ENCODE measurements around the gene HOXC11.
A peak's percentile ranks its signal among the peaks of the same experiment; 100 is the strongest.

HOXC11 gene

DNA sequence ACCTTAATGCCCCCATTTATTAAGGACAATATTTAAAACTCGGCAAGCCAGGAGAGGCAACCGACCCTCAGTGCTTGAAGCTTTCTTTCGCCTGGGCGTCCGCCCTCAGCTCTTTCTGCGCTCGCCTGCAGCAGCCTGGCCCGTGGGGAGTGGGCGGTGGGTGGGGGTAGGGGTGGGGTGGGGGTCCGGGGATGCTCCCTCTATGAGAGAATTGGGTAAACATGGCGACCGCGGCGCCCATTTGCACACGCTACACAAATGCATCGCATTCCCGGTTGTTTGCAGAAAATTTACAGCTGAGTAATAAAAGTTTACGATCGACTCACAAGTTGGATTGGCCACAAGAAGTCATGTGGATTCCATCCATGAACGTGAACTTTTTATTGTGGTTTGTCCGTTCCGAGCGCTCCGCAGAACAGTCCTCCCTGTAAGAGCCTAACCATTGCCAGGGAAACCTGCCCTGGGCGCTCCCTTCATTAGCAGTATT, 43.6 kb downstream of the HOXC11 start:
- H3K4me3 ChIP-seq (ENCODE audit: low read depth, low read length): peak overlapping the region; percentile 83

DNA sequence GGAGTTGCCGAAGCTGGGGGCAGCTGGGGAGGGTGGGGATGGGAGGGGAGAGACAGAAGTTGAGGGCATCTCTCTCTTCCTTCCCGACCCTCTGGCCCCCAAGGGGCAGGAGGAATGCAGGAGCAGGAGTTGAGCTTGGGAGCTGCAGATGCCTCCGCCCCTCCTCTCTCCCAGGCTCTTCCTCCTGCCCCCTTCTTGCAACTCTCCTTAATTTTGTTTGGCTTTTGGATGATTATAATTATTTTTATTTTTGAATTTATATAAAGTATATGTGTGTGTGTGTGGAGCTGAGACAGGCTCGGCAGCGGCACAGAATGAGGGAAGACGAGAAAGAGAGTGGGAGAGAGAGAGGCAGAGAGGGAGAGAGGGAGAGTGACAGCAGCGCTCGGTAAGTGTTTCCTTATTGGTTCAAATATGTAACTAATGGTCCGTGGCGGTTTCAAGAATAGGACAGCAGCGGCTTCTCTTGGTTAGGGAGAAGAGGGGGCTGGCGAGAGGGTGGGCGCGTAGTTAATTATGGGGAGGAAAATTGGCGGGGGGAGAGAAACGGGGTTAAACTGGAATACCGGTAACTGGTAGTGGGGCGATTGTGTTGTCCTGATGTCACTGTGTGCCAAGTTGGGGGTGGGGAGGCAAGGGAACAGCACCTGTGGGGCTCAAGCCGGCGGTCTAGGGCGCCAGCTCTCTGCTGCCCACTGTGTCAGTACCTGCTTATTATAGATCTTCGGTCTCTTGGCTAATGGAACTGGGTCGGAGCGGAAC, 44.3 kb downstream of the HOXC11 start:
- peak overlapping the region; percentile 83 for H3K4me3 ChIP-seq (ENCODE audit: low read depth, low read length)
- TF ChIP-seq MYC (IDR thresholded peaks at IDR 0.05; ENCODE audit: low read depth, low read length): no peak; the same call in 1 of the 2 replicates
- TF ChIP-seq, protein P1, sequence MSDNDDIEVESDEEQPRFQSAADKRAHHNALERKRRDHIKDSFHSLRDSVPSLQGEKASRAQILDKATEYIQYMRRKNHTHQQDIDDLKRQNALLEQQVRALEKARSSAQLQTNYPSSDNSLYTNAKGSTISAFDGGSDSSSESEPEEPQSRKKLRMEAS (IDR thresholded peaks at IDR 0.05; ENCODE audit: low read depth, low read length): no peak
- no peak for TF ChIP-seq POLR2A (IDR thresholded peaks at IDR 0.05; ENCODE audit: extremely low read depth, insufficient read length)
- TF ChIP-seq CTCF (IDR thresholded peaks at IDR 0.05; ENCODE audit: low read depth, low read length): no peak
- peak; percentile 68 for DNase-seq (ENCODE audit: low read depth)

More for the DNA sequence above, 43.6 kb downstream of the HOXC11 start:
- peak; percentile 44 for DNase-seq (ENCODE audit: low read depth)
- TF ChIP-seq MYC (IDR thresholded peaks at IDR 0.05; ENCODE audit: low read depth, low read length) (no peak), CTCF (IDR thresholded peaks at IDR 0.05; ENCODE audit: low read depth, low read length) (no peak), POLR2A (IDR thresholded peaks at IDR 0.05; ENCODE audit: extremely low read depth, insufficient read length) (no peak)
- TF ChIP-seq, protein P1 (IDR thresholded peaks at IDR 0.05; ENCODE audit: low read depth, low read length): no peak

GRCh38 chr12:54017878-54018467, 45.0 kb downstream of the HOXC11 start:
- H3K4me3 ChIP-seq (ENCODE audit: low read depth, low read length): peak overlapping the region; percentile 83
- peak; percentile 96 for DNase-seq (ENCODE audit: low read depth)
- TF ChIP-seq, protein P1 (IDR thresholded peaks at IDR 0.05; ENCODE audit: low read depth, low read length): no peak
- TF ChIP-seq POLR2A (IDR thresholded peaks at IDR 0.05; ENCODE audit: extremely low read depth, insufficient read length): peak; percentile 60

DNA sequence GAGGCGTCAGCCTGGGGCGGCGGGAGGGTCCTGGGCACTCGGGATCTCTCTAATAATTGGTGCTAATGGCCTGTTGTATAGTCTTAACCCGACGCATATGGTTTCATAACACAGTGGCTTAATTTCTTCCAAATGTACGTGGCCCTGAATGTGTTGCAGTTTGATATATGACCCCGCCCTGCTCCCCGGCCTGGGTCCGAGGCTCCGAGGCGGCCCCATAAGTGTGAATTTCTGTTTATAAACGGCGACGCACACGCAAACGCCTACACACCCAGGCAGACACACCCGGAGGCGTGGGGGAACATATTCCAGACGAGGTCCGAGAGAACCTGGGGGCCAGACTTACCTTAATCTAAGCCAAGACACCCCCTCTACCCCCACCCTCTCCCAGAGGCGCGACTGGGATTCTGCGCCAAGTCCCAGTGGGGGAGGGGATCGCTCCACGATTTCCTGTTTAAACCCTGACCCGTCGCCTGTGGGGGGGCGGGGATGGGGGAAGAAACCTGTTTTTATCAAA, 45.6 kb downstream of the HOXC11 start:
- peak overlapping the region; percentile 83 for H3K4me3 ChIP-seq (ENCODE audit: low read depth, low read length)
- no peak for DNase-seq (ENCODE audit: low read depth)
- TF ChIP-seq MYC (IDR thresholded peaks at IDR 0.05; ENCODE audit: low read depth, low read length): no peak
- TF ChIP-seq, protein P1 (IDR thresholded peaks at IDR 0.05; ENCODE audit: low read depth, low read length): no peak
- no peak for TF ChIP-seq CTCF (IDR thresholded peaks at IDR 0.05; ENCODE audit: low read depth, low read length)
- TF ChIP-seq POLR2A (IDR thresholded peaks at IDR 0.05; ENCODE audit: extremely low read depth, insufficient read length): no peak

GRCh38 chr12:54019091-54019811, 46.3 kb downstream of the HOXC11 start:
- no peak for TF ChIP-seq CTCF (IDR thresholded peaks at IDR 0.05; ENCODE audit: low read depth, low read length)
- H3K4me3 ChIP-seq (ENCODE audit: low read depth, low read length): no peak overlapping the region
- no peak for DNase-seq (ENCODE audit: low read depth)
